CD14-positive monocyte (primary cell): ENCODE measurements around the gene PODXL2. TPM values are rescaled to one million over a fixed set of nuclear protein-coding genes. Genes with fewer than 3 reads are reported as not detected.

ENCODE experiments used
- DNase-seq, 3 donors: peaks; one replicate each; pipeline ENCODE4 v3.0.0-alpha.2; 2011 to 2022
- H2AFZ ChIP-seq: 2 replicates; pipeline ENCODE4 v1.6.0; 2012; ENCODE audit warnings: mild to moderate bottlenecking, low read depth, low read length, inconsistent platforms; ENCODE audit not compliant: insufficient read depth, poor library complexity, severe bottlenecking
- H3K27ac ChIP-seq, 2 donors: 1 replicate in 1 of 2; 2 replicates in 1 of 2; pipeline ENCODE4 v1.5.1; 2012 to 2013; ENCODE audit warnings: low read length in 2 of 2, control low read depth in 1 of 2, inconsistent platforms in 1 of 2, low read depth in 1 of 2, mild to moderate bottlenecking in 1 of 2
- H3K27me3 ChIP-seq, 2 donors: one replicate each; pipeline versions ENCODE4 v1.6.0 to v1.6.1; 2011 to 2013; ENCODE audit warnings: low read length in 2 of 2; ENCODE audit not compliant: control insufficient read depth in 2 of 2, insufficient read depth in 2 of 2
- H3K36me3 ChIP-seq, 2 donors: replicated peaks in 1 of 2; 1 replicate in 1 of 2; 2 replicates in 1 of 2; pipeline versions ENCODE4 v1.5.1 to v1.6.1; 2012 to 2013; ENCODE audit warnings: low read length in 2 of 2, control low read depth in 1 of 2, inconsistent platforms in 1 of 2, mild to moderate bottlenecking in 1 of 2; ENCODE audit not compliant: insufficient read depth in 2 of 2, control insufficient read depth in 1 of 2
- H3K4me1 ChIP-seq, 2 donors: 1 replicate in 1 of 2; 2 replicates in 1 of 2; pipeline versions ENCODE4 v1.5.1 to v1.6.1; 2012 to 2013; ENCODE audit warnings: low read length in 2 of 2, control low read depth in 1 of 2, inconsistent platforms in 1 of 2, mild to moderate bottlenecking in 1 of 2, moderate library complexity in 1 of 2; ENCODE audit not compliant: insufficient read depth in 2 of 2, control insufficient read depth in 1 of 2
- H3K4me2 ChIP-seq: replicated peaks from 2 replicates; pipeline ENCODE3; 2012; ENCODE audit warnings: low read length, moderate library complexity, mild to moderate bottlenecking; ENCODE audit not compliant: poor library complexity, severe bottlenecking; ENCODE audit errors: extremely low read depth
- H3K4me3 ChIP-seq, 3 experiments: fragments of 200-600 bp in 1 of 3; sonication (generic) in 1 of 3; replicated peaks in 1 of 3; 1 replicate in 2 of 3; 2 replicates in 1 of 3; pipeline ENCODE4 v1.5.1; 2011 to 2013; ENCODE audit warnings: low read length in 3 of 3, mild to moderate bottlenecking in 3 of 3, control low read depth in 2 of 3, low read depth in 2 of 3, inconsistent platforms in 1 of 3, moderate library complexity in 1 of 3
- H3K79me2 ChIP-seq: 2 replicates; pipeline ENCODE4 v1.6.0; 2012; ENCODE audit warnings: mild to moderate bottlenecking, control low read depth, inconsistent platforms, low read length, moderate library complexity; ENCODE audit not compliant: insufficient read depth
- H3K9ac ChIP-seq: 2 replicates; pipeline ENCODE4 v1.6.0; 2017; ENCODE audit warnings: low read length, mild to moderate bottlenecking; ENCODE audit not compliant: insufficient read depth, poor library complexity, severe bottlenecking
- H3K9me3 ChIP-seq, 2 donors: replicated peaks in 1 of 2; 1 replicate in 1 of 2; 2 replicates in 1 of 2; pipeline versions ENCODE4 v1.5.1 to v1.6.1; 2012 to 2013; ENCODE audit warnings: low read length in 2 of 2, control low read depth in 1 of 2; ENCODE audit not compliant: control insufficient read depth in 1 of 2, insufficient read depth in 1 of 2
- H4K20me1 ChIP-seq: 2 replicates; pipeline ENCODE4 v1.6.0; 2012; ENCODE audit warnings: mild to moderate bottlenecking, low read length, control low read depth, moderate library complexity; ENCODE audit not compliant: insufficient read depth
- H3K27ac Mint-ChIP-seq, 7 donors: one replicate each; pipeline ENCODE4 v1.8.0; 2020; ENCODE audit warnings: mild to moderate bottlenecking in 7 of 7, mixed read lengths in 7 of 7, moderate library complexity in 6 of 7, inconsistent platforms in 2 of 7
- H3K27me3 Mint-ChIP-seq, 3 donors: one replicate each; pipeline ENCODE4 v1.8.0; 2021 to 2022; ENCODE audit warnings: low read depth in 3 of 3, mild to moderate bottlenecking in 3 of 3, mixed read lengths in 3 of 3, moderate library complexity in 3 of 3, inconsistent platforms in 1 of 3
- H3K36me3 Mint-ChIP-seq, 2 donors: one replicate each; pipeline ENCODE4 v1.8.0; 2020; ENCODE audit warnings: mixed read lengths in 2 of 2, inconsistent platforms in 1 of 2, mild to moderate bottlenecking in 1 of 2
- H3K4me1 Mint-ChIP-seq: one replicate; pipeline ENCODE4 v1.8.0; 2020; ENCODE audit warnings: mild to moderate bottlenecking, mixed read lengths
- H3K4me3 Mint-ChIP-seq, 2 donors: one replicate each; pipeline ENCODE4 v1.8.0; 2020; ENCODE audit warnings: mild to moderate bottlenecking in 2 of 2, mixed read lengths in 2 of 2, moderate library complexity in 1 of 2
- H3K9me3 Mint-ChIP-seq, 7 donors: one replicate each; pipeline ENCODE4 v1.8.0; 2020 to 2022; ENCODE audit warnings: mixed read lengths in 7 of 7, mild to moderate bottlenecking in 6 of 7, moderate library complexity in 6 of 7, inconsistent platforms in 2 of 7
- CTCF ChIP-seq: fragments of 200-600 bp; IDR thresholded peaks from one replicate; pipeline ENCODE4 v1.8.0; 2022; ENCODE audit warnings: antibody characterized with exemption, mild to moderate bottlenecking
- WGBS: methylation state at CpG from one replicate; pipeline ENCODE4 v1.1.5; 2013; ENCODE audit warnings: missing lambda C conversion rate; ENCODE audit not compliant: insufficient coverage; 5-methylcytosine and 5-hydroxymethylcytosine counted together
- intact Hi-C, 2 donors: fragments of 100-400 bp; cut with micrococcal nuclease; formaldehyde crosslinking; loops; one replicate each; pipeline versions ENCODE4 v1.15.0 to v1.15.1; 2023
- polyA plus RNA-seq, 3 donors: library from polyadenylated mRNA; depleted of rRNA in 1 of 3; unstranded in 2 of 3; stranded (reverse) in 1 of 3; fragments of 300-500 nt in 2 of 3; fragments of >200 nt in 1 of 3; fragmentation: Illumina TruSeq in 2 of 3; gene quantifications; 1 replicate in 2 of 3; 2 replicates in 1 of 3; pipeline ENCODE4 v1.2.3, GENCODE V29; 2012 to 2021

PODXL2 gene
- polyA plus RNA-seq, 3 donors: 0.33 to 0.64 (median 0.43) TPM

GRCh38 chr3:127667119-127667681 lies 38.2 kb downstream of the PODXL2 start:
- no peak overlapping the region for H2AFZ ChIP-seq
- no peaks in the 10 kb centered on the region for H3K27me3 ChIP-seq
- peaks cover 7% of the 10 kb centered on the region for H3K4me1 Mint-ChIP-seq
- H3K4me3 ChIP-seq: no peak overlapping the region
- H3K4me3 Mint-ChIP-seq: no peak overlapping the region
- H3K9me3 Mint-ChIP-seq: no peaks in the 10 kb centered on the region
- no peak overlapping the region for H3K27ac Mint-ChIP-seq
- peaks cover 7% of the 10 kb centered on the region for H3K79me2 ChIP-seq
- no peaks in the 10 kb centered on the region for H3K36me3 ChIP-seq
- H3K9ac ChIP-seq: no peak overlapping the region
- 98% methylated on average over 5 of the region's 6 CpGs for WGBS
- no peak overlapping the region for H3K4me2 ChIP-seq
- intact Hi-C loops: no loop called here
- peaks cover 3% of the 10 kb centered on the region in 3 donors for H3K27me3 Mint-ChIP-seq
- H3K27ac ChIP-seq: no peak overlapping the region
- no peak for TF ChIP-seq CTCF
- H3K9me3 ChIP-seq: no peaks in the 10 kb centered on the region
- no peak for DNase-seq
- H3K4me1 ChIP-seq: peaks cover 9 to 10% of the 10 kb centered on the region in 2 donors
- no peaks in the 10 kb centered on the region for H3K36me3 Mint-ChIP-seq
- H4K20me1 ChIP-seq: no peaks in the 10 kb centered on the region

GRCh38 chr3:127668906-127669305 lies 39.9 kb downstream of the PODXL2 start:
- peak overlapping the region in 1 of 7 donors; percentile 33 for H3K27ac Mint-ChIP-seq
- H3K9me3 Mint-ChIP-seq: no peaks in the 10 kb centered on the region
- H3K27me3 Mint-ChIP-seq: peaks cover 3% of the 10 kb centered on the region in 3 donors
- no peaks in the 10 kb centered on the region for H3K36me3 ChIP-seq
- H4K20me1 ChIP-seq: peaks cover 9% of the 10 kb centered on the region
- no peaks in the 10 kb centered on the region for H3K9me3 ChIP-seq
- intact Hi-C loops: no loop called here
- no peaks in the 10 kb centered on the region for H3K27me3 ChIP-seq
- H3K4me2 ChIP-seq: no peak overlapping the region
- DNase-seq: no peak
- H3K4me3 Mint-ChIP-seq: no peak overlapping the region
- no peak overlapping the region for H3K9ac ChIP-seq
- H3K4me1 Mint-ChIP-seq: peaks cover 14% of the 10 kb centered on the region
- 98% methylated on average over 6 of the region's 7 CpGs for WGBS
- peaks cover 16 to 21% of the 10 kb centered on the region in 2 donors for H3K4me1 ChIP-seq
- no peak for TF ChIP-seq CTCF
- H3K4me3 ChIP-seq: no peak overlapping the region
- peaks cover 18% of the 10 kb centered on the region for H3K79me2 ChIP-seq
- no peaks in the 10 kb centered on the region for H3K36me3 Mint-ChIP-seq
- no peak overlapping the region for H2AFZ ChIP-seq
- no peak overlapping the region for H3K27ac ChIP-seq
